ENCODE results near the gene MAP3K2.

GRCh38 chr2:127270663-127271062 lies 117.1 kb downstream of the MAP3K2 start:
- TF ChIP-seq EZH2 (IDR thresholded peaks at IDR 0.05; ENCODE audit: insufficient read depth, poor library complexity, severe bottlenecking) (no peak), EZH2phosphoT487 (IDR thresholded peaks at IDR 0.05; ENCODE audit: insufficient read depth, low read depth) (no peak)

All from GM23248 (cell line).